GM12873 (cell line): ENCODE results near the gene EYS.

Source experiments
- TF ChIP-seq, protein P1 (sequence below): IDR thresholded peaks from 2 replicates; pipeline ENCODE4 v1.5.1; 2012; ENCODE audit warnings: low read depth, mild to moderate bottlenecking, moderate library complexity, low read length, control low read depth; ENCODE audit not compliant: insufficient read depth; ENCODE audit errors: missing control alignments

The EYS gene

DNA sequence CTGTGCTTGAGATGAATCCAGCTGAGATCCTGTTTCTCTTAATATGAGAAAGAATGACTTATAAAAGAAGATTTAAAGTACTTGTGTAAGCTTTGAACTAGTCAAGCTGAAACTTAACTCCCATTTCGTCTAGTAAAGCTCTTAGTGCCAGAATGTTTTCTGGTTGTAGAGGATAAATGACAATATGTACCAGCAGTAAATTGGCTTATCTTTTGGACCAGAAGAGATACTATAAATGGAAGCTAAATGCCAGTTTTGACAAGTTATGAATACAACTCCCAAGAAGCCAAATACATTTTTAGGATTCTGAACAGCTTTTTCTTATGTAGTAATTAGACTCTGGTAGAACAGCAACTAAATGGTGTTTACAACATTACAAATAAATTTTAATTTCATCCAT lies 608.7 kb downstream of the EYS start:
- TF ChIP-seq, protein P1, sequence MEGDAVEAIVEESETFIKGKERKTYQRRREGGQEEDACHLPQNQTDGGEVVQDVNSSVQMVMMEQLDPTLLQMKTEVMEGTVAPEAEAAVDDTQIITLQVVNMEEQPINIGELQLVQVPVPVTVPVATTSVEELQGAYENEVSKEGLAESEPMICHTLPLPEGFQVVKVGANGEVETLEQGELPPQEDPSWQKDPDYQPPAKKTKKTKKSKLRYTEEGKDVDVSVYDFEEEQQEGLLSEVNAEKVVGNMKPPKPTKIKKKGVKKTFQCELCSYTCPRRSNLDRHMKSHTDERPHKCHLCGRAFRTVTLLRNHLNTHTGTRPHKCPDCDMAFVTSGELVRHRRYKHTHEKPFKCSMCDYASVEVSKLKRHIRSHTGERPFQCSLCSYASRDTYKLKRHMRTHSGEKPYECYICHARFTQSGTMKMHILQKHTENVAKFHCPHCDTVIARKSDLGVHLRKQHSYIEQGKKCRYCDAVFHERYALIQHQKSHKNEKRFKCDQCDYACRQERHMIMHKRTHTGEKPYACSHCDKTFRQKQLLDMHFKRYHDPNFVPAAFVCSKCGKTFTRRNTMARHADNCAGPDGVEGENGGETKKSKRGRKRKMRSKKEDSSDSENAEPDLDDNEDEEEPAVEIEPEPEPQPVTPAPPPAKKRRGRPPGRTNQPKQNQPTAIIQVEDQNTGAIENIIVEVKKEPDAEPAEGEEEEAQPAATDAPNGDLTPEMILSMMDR, result no peak

DNA sequence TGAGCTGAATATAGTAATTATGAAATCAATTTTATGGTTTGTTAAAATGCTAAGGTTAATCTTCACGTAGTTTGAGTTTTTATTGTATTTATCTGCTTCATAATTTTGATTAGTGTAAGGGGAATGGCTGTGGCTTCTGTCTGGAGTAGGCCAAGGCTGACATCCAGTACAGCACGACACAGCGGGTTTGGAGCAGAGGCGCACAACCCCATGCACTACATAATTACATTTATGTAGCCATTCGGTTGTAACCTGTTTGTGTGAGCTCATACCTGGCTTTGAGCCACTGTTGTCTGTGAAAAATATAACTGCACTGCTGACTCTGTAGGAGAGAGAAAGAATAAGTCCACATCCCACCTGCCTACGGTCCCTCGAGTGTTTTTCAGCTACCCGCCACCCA lies 615.5 kb downstream of the EYS start:
- TF ChIP-seq, protein P1, result no peak

DNA sequence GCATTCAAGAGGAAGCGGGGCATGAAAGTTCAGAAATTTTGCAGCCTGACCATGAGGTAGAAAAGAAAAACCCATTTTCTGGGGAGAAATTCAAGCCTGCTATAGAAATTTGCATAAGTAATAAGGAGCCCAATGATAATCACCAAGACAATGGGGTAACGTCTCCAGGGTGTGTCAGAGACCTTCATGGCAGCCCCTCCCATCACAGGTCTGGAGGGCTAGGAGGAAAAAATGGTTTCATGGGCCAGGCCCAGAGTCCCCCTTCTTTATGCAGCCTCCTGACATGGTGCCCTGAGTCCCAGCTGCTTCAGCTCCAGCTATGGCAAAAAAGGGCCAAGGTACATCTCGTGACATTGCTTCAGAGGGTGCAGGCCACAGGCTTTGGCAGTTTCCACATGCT lies 618.5 kb downstream of the EYS start:
- TF ChIP-seq, protein P1, result no peak

DNA sequence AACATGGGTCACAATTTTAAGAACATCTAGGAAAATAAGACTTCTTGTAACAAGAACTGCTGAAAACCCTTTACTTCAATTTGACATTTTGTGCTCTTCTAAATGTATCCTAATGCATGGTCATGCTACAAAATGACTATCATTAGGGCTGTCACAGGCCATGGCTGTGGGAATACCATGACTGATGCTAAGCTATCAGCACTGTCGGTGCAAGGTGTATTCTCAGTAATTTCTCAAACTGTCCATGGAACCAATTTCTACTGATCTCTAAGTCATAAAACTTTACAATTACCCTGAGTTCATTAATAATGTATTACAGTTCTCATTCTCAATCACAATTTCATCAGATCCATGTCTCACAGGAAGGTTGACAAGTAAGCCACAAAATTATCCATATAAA lies 625.3 kb downstream of the EYS start:
- TF ChIP-seq, protein P1, result no peak

DNA sequence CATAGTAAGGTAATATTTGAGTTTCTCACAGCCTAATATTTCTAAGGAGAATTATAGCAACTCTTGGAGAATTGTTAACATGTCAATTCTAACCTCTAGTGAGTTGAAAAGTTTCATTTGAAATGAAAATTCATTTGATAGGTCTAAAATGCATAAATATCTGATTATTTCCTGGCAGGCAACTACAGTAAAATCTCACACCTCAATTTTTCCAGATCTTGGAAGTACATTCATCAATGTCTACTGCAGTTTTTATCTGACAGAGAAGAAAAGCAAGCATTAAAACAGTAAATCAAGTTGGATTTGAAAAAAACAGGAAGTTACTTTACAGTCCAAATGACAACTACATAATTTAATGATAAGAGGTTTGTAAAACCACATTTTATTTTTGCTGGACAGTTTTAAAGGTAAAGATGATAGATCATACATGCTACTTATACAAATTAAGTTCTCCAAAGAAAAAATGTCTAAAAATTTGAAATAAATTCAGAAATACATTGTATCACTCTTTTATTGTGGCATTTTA lies 631.3 kb downstream of the EYS start:
- TF ChIP-seq, protein P1, result no peak

DNA sequence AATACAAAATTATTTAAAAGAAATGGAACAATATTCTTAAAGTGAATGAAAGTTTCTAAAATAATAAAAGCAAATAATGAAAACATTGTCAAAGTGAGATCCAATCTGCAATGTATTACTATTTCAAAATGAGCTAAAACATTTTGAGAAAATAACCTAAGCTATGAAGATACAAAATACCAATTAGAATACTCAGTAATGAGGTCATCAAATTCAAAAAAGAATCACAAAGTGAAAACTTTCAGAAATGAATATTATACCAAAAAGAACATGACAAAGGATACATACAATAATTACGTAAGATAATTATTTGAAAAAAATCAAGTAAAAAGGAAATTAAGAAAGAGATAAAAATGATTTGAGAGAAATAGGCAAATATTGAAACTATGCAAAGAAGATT lies 634.5 kb downstream of the EYS start:
- TF ChIP-seq, protein P1, result no peak

DNA sequence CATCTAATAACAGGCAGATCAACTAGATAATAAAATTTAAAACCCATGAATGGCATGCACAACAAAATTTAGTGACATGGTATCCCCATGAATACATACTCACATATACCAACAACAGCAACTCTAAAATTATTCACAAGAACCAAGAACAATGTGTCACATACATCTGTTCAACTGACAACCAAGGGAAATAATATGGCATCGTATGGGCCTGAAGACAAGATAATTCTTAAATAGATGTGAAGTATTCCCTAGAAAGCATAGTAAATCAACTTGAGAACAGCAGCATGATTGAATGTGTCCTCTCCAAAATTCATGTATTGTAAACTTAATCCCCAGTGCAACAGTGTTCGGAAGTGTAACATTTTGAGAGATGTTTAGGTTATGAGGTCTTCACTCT lies 635.5 kb downstream of the EYS start:
- TF ChIP-seq, protein P1, result no peak
